GM18505 (cell line): ENCODE data around the gene MAML2.

ENCODE experiments used
- ATAC-seq: cut with Tn5 transposase; IDR thresholded peaks from one replicate; pipeline ENCODE4 v1.9.1; 2021; ENCODE audit not compliant: unreplicated experiment
- POLR2A ChIP-seq: IDR thresholded peaks from 4 replicates; pipeline ENCODE4 v1.6.1; 2011; ENCODE audit warnings: borderline replicate concordance; ENCODE audit not compliant: insufficient read depth, insufficient read length; ENCODE audit errors: extremely low read depth

MAML2 gene

DNA sequence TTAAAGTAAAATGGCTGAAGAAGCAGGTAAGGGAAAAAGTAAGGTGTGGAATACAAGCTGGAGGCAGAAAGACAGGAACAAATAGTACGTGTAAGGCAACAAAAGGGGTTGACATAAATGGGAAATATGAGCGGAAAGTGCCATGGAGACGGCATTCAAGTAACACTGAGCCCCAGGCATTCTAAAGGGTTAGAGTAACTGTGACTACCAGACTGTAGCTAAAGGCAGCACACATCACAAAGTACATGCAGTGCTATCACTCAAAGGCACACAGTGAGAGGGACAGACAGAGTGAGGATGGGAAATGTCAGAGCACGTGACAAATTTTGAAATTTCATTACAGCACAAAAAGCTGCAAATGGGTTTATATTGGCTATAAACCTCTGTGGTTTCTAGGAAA is 13.9 kb upstream of the MAML2 start:
- no peak for TF ChIP-seq POLR2A
- no peak for ATAC-seq

DNA sequence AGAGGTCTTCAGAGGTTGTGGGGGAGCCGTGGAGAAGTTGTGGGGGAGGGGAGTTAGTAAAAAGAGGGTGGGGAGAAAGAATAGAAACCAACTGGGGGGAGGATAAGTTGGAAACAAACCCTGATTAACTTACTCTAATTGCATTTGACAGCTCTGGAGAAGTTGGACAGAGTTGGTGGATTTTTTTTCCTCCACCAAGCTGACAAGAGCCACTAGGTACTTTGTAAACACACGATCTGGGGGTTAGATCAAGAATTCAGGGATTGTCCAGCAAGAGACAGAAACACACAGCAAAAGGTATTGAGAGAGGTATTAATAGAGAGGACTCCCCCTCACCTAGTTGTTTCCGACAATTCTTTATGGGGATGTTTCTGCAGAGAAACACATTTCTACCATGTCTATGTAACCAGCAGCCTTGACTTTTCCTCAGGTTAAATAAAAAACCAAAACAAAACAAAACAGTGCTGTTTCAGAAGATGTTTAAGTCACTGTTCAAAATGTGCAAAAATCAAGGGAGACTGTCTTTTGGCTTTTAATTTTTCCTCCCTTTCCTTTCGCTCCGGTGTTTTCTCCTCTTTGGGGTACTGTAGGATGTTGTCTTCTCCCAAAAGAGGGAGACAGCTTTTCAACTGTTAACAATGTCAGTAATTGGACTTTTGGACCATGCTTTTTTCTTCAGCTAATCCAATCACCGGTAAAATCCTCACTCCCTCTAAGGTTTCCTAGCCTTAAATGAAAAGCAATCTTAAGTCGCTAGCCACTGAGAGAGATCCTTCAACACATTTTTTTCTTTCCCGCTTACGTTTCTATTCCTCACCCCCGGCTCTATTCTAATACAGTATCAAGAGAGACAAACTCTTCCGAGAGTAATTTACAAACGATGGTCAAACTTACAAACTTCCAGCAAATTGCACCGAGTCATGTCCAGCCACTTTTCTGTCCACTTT is 708 bp downstream of the MAML2 start:
- no peak for TF ChIP-seq POLR2A
- no peak for ATAC-seq

DNA sequence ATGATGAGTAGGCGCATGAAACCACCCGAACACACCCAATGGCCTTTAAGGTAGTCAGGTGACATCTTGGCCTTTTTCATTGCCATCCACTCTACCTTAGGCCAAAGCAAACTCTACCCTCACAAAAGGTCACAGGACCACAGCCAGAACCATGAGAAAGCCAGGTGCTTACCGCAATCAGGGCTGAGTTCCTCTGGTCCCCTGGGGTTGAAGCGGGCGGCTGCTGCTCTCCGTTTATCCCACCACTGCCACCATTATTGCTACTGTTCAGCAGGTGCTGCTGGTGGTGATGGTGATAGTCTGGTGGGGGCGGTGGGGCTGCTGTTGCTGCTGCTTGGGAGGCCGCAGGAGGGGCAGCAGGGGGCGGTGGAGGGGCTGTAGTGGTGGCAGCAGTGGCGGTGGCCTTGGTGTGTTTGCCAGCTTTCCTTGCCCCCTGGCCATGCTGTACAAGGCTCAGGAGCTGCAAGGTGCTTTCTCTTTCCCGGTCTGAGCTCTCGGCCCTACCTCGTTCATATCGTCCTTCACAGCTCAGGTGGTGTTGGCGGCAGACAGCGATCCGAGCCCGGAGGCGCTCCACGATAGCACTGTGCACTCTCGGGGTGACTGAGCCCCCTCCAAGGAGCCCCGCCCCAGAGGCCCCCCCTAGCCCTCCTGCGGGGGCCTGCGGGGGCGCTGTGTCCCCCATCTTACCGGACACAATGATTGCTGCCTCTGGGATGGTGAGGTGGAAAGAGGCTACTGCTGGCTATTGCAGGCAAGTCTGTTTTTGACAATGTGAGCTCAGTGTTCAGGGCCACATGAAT is 1.6 kb downstream of the MAML2 start:
- peak; percentile 46 for ATAC-seq
- peak; percentile 12 for TF ChIP-seq POLR2A

DNA sequence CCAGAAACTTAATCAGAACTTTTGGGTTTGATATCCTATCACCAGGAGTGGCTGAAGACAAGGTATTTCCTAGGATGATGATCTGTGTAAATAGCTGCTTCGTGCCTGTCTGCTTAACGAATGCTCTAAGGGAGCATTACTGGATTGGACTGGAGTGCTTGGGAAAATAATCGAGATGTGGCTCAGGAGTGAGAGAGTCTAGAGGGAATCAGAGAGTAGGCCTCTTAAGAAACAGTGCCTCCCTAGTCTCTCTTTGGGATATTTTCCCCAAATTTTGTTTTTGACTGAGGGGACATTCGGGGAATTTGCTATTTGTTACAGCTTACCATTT is 2.5 kb downstream of the MAML2 start:
- TF ChIP-seq POLR2A, result no peak
- no peak for ATAC-seq

DNA sequence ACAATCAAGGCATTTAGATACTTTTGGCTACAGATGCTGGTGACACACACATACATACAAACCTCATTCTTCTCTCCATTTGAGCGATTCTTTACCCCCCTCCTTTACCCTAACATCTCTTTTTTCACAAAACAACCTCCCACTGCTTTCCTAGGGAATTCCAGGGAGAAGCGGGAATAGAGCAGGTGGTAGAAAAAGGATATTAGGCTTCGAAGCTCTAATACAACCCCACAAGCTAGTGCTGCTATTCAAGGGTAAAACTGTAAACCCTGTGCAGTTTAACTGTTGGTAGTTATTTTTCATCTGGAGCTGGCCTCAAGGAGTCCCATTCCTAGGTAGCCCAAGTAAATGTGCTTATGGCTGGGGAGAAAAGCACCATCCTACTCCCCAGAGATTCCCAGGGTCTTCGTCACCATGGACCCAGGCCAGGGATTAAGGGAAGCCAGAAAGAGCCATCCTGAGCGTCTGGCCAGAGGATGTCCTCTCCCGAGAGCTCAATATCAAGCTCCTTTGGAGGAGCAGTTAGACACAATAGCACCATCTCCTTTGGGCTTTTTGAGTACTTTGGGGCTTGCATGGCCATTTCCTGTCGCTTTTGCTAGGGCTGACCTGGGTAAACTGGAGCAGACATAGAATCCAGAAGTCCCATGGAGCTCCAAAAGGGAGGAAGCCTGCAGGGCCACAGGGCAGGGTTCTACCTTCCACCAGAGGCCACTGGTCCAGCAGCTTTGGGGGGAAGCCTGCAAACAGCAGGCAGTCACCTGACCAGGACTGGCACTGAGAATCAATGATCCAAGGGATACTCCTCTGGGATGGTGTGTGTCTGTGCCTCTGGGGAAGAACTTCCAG is 3.1 kb downstream of the MAML2 start:
- ATAC-seq, result no peak

DNA sequence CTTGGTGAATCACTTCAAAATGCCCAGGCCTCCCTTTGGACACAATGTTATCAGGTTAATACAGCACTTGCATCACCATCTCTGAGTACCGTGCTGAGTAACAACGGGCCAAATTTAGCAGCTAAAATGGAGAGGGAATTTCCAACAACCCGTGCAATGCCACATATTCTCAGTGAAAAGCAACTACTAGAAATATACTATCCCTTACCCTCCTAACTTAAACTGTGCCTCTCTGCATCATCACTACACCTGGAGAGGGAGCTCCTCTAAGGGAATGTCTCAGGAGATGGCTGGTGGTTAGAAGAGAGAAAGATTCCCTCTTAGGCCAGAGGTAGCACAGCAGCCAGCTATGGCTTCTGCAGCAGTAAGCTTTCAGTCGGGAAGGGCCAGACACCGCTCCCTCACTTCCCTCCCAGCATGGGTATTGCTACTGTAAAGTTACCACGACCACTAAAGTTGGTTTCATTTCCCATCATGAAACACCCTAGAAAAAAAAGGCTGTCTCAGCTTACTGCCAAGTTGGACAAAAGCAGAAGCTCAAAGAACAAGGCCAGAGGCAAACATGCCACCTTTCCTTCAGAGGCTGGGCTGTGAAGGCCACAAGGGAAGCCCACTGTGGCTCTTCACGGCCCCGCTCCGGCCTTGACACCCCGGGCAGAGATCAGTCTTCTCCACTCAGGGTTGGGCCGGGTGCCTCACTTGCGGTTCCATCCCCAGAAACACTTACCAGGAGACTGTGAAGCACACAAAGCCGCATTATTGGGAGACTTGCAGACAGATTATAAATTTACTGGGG is 3.9 kb downstream of the MAML2 start:
- TF ChIP-seq POLR2A, result peak; percentile 48
- ATAC-seq, result peak; percentile 33

More for the DNA sequence above, 3.1 kb downstream of the MAML2 start:
- TF ChIP-seq POLR2A, result no peak

DNA sequence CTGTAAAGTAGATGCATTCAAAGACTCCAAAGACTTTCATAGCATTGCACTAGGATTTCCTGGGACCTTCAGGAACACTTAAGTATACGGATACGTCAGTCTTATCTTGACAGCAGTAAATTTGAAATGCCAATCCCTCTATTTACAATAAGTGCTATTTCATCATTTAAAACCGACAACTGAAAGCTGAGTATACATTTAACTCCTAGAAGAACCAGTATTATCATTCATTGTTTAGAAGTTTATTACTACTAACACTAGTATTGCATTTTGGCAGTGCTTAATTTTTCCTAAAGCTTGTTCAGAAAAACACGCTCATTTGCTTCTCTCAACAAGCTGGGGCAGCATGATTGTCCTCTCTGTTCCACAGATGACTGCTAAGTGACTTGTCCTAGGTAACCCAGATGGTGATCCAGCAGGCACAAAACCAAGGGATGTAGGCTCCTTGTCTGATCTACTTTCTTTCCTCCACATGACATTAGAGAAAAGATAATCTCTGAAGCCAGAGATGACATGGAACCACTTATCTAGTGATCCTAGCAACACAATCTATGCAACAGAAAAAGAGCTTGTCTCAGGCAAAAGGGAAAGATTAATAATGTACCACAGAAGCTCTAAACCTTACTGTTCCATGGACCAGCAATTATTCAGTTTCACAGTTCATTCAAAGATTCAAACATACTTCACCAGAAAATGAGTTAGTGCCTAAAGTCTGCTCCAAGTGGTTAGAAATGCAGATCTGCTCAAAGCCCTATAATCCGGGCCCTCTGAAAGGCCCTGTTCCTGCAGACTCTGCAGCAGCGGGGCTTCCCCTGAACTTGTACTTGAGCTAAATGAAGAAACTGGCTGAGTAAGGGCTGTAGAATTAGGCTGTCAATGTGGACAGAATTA is 5.2 kb downstream of the MAML2 start:
- TF ChIP-seq POLR2A, result no peak
- peak; percentile 35 for ATAC-seq

DNA sequence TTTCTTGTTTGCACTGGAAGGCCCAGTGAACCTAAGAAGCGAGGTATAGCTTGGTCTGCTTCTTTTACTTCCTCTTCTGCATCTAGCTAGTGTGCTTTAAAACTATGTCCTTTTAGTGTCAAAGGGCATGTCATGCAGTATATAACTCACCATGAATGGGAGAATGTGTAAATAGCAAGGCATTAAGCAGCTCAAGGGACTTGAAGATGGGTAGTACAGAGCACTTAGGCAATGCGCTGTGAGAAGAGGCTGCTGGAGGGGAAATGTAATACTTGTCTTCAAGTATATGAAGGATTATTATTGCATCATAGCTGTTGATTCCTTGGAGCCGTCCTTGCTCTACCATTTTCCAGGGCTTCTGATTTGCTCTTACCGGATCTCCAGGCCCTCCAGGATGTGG is 7.6 kb downstream of the MAML2 start:
- ATAC-seq, result no peak
- TF ChIP-seq POLR2A, result no peak

DNA sequence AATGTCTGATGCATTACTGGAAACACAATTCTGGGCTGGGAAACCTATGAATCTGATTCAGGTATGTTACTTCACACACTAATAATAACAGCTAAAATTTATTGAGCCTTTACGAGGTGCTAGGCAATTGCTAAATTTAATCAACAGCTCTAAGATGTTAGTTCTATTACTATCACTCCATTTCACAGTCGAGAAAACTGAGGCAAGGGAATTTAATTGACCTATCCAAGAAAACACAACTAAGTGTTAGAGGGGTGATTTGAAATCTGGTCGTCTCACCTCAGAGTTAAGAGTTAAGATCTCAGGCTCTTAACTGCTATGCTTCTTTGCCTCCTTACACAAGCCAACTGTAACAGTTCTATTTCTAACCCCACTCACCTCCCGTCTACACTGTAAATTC is 8.8 kb downstream of the MAML2 start:
- ATAC-seq, result no peak
- no peak for TF ChIP-seq POLR2A

DNA sequence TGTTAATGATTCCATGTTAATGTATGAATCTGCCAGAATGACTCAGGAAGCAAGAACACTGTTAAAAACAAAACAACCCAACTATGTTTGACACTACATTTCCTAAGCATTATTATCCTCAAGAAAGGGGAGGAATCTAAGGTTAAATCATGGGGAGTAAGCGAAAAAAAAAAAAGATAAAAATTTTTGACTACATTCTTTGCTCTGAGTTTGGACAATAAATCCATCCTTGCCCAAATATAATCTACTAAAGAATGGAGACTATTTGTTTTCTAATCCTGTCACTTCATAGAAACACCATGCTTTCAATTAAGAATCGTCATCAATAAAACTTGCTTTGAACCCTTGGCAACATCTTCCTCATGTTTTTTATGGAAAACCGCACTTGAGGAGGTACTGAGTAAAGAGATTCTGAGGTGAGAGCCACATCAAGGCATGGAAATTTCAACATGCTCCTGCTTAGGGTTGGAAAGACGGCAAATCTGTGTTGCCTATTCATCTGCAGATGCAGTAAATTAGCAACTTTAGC is 9.7 kb downstream of the MAML2 start:
- TF ChIP-seq POLR2A, result no peak
- ATAC-seq, result no peak

DNA sequence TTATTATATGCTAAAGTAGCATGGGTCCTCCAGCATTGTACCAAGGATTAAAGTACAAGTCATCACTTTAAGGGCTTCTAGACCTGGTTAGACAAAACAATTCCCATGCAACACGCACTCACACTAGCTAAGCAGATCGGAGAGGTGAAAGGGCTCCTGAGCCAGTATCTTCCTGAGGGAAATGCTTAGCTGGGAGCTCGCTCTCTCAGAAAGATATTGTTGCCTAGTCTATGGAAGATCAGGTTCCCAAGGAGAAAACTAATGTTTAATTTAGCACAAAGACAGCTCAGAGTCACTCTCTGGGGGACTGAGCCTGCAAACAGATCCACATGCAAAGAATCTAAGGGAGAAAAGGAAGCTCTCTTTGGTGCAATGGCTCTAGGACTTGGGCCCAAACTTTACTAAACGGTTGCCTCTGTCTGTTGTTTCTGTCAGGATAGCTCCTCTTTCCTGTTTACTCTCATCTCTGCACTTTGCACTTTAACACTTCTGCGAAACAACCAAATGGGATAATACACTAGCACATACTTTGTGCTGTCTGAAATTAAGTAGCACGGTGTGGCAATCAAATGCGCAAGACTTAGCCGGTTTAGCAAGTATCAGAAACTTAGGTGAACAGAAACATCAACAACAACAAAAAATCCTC is 10.7 kb downstream of the MAML2 start:
- no peak for TF ChIP-seq POLR2A
- ATAC-seq, result no peak
